ENCODE results near the gene TUBB1. TPM values are rescaled to one million over a fixed set of nuclear protein-coding genes. Genes with fewer than 3 reads are reported as not detected.
A peak's percentile ranks its signal among the peaks of the same experiment; 100 is the strongest.
"Not testable (repeated sequence)": the region's sequence is repeated elsewhere in the genome, so short reads cannot be mapped to it uniquely, and the experiment has no call there.

The TUBB1 gene
- total and polyA plus RNA-seq, 3 donors from 2014 or later: 0.25 to 1.3 (median 0.55) TPM

- no peak overlapping the region for H3K27ac ChIP-seq
- no peaks in the 10 kb centered on the region for H3K27me3 ChIP-seq
- intact Hi-C loops (cut with DNase I; ENCODE audit: low total_unique reads): no loop called here
- no peaks in the 10 kb centered on the region for H3K36me3 ChIP-seq (ENCODE audit: low read depth, missing control alignments)
- H3K4me1 ChIP-seq: peaks cover 9% of the 10 kb centered on the region
- no peaks in the 10 kb centered on the region for H3K9me3 ChIP-seq
- 76 to 85% methylated on average over 5 to 8 of the region's 8 CpGs for WGBS, 2 donors
- H3K4me3 ChIP-seq: no peak overlapping the region
- no peak for DNase-seq
- TF ChIP-seq CTCF (IDR thresholded peaks at IDR 0.05) (no peak), POLR2A (IDR thresholded peaks at IDR 0.05) (no peak)
Measured at GRCh38 chr20:59010321-59010994, 8.8 kb upstream of the TUBB1 start.

- H3K27ac ChIP-seq: no peak overlapping the region
- no peak overlapping the region for H3K4me3 ChIP-seq
- H3K4me1 ChIP-seq: peaks cover 6% of the 10 kb centered on the region
- no peak for DNase-seq
- TF ChIP-seq POLR2A (IDR thresholded peaks at IDR 0.05): no peak
- TF ChIP-seq CTCF (IDR thresholded peaks at IDR 0.05): no peak
- intact Hi-C loops (cut with DNase I; ENCODE audit: low total_unique reads): no loop called here
- no peaks in the 10 kb centered on the region for H3K36me3 ChIP-seq (ENCODE audit: low read depth, missing control alignments)
- H3K9me3 ChIP-seq: no peaks in the 10 kb centered on the region
- WGBS, 2 donors: 71 to 74% methylated on average over 17 of the region's 17 CpGs
- no peaks in the 10 kb centered on the region for H3K27me3 ChIP-seq
Measured at GRCh38 chr20:59010995-59011873, 8.0 kb upstream of the TUBB1 start.

- DNase-seq; H3K9me3 ChIP-seq; H3K27me3 ChIP-seq; H3K4me1 ChIP-seq; H3K27ac ChIP-seq; H3K36me3 ChIP-seq (ENCODE audit: low read depth, missing control alignments); H3K4me3 ChIP-seq; intact Hi-C loops (cut with DNase I; ENCODE audit: low total_unique reads): not testable (repeated sequence)
- WGBS, 2 donors: 85 to 94% methylated on average over 3 of the region's 3 CpGs
Measured at GRCh38 chr20:59011874-59012157, 7.4 kb upstream of the TUBB1 start.

- Histone ChIP-seq H3K4me1 (peaks cover 20% of the 10 kb centered on the region), H3K9me3 (no peaks in the 10 kb centered on the region), H3K36me3 (ENCODE audit: low read depth, missing control alignments) (no peaks in the 10 kb centered on the region), H3K27me3 (no peaks in the 10 kb centered on the region), H3K27ac (no peak overlapping the region), H3K4me3 (no peak overlapping the region)
- no peak for TF ChIP-seq POLR2A (IDR thresholded peaks at IDR 0.05)
- no peak for TF ChIP-seq CTCF (IDR thresholded peaks at IDR 0.05)
- WGBS, 2 donors: 90 to 91% methylated on average over 17 of the region's 17 CpGs
- peak; percentile 7 for DNase-seq
- intact Hi-C loops (cut with DNase I; ENCODE audit: low total_unique reads): no loop called here
Measured at GRCh38 chr20:59013031-59013951, 5.9 kb upstream of the TUBB1 start.

All from testis (tissue), 3 donors.